Activated CD4-positive, alpha-beta T cell treated with anti-CD3 and anti-CD28 coated beads, Interleukin-2, amount 50 U/mL, for 4 hours (primary cell): ENCODE results near the gene ZNF787.

Source experiments
- DNase-seq, 2 experiments: peaks; one replicate each; pipeline ENCODE4 v3.0.0-alpha.2; 2020

ZNF787 gene

DNA sequence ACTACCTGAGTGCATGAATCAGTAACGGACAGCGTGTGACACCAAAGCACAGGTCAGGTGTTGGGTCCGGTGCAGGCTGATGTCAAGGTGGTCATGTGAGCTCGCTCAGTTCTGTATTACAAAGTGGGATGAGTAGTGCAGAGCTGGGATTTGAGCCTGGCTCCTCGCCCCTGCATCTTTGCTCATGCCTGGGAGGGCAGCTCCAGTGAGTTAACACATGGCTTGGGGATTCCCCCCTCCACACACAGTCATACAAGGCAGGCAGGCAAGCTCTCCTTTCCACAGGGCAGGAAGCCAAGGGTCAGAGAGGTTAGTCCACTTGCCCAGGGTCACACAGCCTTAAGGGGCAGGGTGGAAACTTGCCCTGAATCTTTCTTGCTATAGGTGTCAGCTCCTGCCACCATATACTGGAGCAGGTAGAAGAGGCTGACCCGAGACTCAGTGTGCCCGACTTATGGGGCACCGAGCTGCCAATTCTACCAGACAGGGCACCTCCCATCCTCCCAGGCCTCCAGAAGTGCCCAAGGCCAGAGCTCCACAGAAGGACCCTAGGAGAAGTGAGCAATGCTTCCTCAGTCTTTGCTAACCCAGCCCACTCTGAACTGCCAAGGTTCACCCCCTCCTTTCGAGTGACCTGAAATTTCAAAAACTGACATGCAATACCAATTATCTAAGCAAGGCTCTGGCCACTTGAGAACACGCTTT lies 35.4 kb downstream of the ZNF787 start:
- no peak for DNase-seq

DNA sequence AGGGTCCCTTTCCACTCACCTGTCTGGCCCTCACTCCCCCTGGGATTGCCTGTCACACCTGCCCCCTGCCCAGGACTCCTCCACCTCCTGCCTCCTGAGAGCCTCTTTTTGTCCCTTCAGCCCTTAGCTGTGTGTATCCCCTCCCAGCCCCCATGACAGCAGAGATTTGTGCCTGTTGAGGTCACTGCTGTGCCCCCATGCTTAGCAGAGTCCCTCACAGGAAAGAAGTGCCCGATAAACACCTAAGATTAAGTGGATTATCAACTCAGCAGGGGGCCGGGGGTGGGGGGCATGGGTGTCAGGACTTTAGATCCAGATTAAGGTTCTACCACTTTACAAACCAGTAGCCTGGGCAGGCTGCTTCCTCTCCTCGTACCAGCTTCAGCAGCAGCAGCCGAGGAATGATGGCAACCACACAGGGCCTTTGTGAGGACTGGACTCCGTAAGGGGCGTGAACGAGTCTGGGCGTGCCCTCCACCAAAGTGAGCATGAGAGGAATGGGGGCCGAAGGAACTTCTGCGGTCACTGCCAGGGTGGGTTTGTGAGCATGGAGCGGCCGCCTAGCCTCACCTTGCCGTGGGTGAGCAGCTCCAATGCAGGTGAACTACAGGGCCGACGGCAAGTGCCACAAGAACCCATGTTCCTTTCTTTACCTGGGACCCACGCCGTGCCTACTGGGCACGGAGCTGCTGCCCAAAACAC lies 36.1 kb downstream of the ZNF787 start:
- no peak for DNase-seq

DNA sequence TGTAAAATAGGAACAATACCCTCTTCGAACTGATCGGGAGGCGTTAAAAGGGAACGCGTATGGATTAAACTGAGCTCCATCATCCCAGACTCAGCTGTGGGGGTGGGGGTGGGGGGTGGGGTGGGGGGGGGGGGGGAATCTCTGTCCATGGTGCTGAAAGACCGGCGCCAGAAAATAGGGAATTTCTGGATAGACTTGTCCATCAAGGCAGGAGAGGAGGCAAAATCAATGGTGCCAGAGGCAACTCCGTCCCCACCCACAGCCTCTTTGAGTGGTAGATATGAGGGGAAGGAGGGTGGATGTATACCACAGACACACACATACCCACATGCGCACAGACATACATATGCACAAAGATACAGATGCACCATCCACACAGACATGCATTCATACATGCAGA lies 37.4 kb downstream of the ZNF787 start:
- no peak for DNase-seq

DNA sequence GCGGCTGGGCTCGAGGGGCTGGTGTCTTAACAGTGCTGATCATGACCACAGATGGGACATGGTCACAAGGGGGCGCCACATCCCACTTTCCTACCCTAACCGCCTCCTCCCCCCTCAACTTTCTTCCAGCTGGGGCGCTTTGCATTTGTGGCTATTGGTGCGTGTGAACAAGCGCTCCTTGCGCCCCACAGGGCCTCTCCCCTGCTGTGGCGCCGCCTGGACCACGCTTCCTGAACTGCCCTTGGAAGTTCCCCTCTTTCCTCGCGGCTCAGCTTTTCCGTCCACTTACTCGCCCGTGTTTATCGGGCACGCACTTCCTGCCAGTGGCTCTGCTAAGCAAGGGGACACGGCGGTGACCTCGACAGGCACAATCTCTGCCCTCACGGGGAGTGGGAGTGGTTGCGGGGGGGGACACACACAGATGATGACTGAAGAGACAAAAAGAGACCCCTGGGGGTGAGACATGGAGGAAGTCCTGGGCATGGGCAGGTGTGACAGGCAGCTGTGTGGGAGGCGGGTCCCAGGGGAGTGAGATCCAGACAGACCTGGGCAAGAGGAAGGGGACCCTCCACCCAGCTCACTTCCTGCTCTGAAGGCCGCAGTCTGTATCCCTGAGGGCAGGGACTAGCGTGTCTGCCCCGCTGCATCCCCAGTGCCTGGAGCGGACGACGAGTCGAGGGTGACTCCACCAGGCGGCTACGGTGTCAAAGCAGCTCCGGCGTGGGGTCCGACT lies 40.3 kb downstream of the ZNF787 start:
- DNase-seq: peak; percentile 64 to 66

DNA sequence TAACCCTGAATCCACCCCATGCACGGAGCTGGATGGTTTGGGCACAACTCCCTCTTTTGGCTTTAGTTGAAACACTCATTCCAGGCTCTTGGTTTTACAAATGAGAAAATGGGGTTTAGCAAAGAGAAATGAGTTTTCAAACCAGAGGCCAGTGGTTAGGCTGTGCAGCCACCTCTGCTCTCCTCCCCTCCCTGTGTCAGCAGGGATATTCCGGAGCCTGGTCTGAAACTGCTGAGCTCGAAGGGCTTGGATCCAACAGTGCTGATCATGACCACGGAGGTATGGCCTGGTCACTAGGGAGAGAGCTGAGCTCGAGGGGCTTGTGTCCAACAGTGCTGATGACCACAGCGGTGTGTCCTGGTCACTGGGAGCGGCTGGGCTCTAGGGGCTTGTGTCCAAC lies 41.5 kb downstream of the ZNF787 start:
- DNase-seq: no peak

DNA sequence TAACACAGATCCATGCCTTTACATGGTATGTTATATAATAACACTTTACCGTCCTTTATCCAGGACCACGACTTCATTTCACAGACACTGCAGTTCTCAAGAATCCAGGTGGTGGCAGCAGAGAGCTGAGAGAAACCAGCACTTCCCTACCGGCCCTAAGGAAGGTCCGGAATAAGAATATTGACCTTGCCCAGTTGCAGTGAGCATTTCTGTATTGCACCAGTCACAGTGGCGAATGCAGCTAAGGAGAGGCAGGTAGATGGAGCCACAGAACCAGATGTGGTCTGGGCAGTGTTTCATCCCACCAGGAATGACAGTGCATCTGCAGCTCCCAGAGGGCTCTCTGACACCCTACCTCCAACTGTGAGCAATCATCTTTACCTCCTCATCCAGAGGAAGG lies 44.6 kb downstream of the ZNF787 start:
- peak in 1 of 2 experiments; percentile 38 for DNase-seq

DNA sequence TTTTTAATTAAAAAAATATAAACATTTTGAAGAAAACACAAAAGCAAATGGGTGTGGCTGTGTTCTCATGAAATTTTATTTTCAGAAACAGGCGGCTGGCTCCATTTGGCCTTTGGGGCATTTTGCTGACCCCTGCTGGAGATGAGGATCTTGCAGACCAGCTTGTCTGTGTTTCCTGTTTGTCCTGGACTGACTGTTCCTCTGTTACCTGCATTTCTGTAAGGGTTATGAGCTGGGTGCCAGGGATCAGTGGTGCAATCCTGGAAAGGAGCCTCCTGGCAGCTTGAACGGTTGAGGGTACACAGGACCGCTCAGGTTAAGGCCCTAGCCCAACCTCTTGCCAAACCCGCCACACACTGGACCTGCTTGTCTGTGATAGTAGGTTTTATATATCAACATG lies 49.9 kb downstream of the ZNF787 start:
- DNase-seq: no peak

DNA sequence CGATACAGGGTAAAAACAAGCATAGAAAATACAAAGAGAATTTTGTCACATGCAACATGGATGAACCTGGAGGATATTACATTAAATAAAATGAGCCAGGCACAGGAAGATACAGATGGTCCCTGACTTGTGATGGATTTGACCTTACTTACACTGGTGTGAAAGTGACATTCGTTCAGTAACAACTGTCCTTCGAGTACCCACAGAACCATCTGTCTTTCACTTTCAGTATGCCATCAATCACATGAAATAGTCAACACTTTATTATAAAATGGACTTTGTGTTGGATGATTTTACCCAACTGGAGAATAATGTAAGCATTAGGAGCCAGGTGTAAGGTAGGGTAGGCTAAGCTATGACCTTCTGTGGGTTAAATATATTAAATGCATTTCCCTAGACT lies 51.5 kb downstream of the ZNF787 start:
- DNase-seq: no peak

DNA sequence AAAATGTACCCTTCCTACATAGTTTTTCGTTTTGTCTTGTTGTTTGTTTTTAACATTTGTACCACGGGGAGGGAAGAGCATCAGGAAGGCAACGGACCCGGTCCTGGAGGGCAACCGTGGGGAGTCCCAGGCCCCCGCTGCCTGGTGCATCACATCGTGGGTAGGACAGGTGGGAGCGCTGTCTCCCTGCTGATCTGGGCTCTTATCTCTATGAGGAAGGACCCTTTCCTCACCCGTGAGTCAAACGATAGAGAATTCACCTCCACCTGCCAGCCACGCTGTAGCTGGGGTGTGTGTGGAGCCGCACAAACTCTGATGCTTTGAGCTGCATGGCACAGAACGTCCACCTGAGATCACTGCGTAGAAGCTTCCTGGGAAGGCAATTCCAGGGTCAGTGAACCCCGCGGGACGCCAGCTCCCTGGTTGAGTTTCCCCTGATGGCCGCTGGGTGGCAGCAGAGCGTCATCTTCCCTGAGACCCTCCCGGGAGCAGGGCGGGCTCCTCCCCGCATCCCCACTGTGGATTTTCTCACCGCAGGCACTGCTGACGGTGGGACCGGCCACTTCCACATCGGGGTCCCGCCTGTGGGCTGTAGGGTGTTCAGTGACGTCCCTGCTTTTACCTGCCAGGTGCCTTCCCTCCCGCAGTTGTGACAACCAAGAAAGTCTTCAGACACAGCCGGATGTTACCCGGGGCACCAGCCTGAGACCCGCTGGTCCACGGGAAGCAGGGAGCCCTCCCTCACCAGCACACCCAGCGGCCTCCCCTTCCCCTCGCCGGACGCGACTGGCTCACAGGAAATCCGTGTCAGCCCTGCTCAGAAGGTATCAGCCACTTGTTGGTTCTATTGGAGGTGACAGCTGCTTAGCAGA lies 54.7 kb downstream of the ZNF787 start:
- peak; percentile 53 to 56 for DNase-seq

DNA sequence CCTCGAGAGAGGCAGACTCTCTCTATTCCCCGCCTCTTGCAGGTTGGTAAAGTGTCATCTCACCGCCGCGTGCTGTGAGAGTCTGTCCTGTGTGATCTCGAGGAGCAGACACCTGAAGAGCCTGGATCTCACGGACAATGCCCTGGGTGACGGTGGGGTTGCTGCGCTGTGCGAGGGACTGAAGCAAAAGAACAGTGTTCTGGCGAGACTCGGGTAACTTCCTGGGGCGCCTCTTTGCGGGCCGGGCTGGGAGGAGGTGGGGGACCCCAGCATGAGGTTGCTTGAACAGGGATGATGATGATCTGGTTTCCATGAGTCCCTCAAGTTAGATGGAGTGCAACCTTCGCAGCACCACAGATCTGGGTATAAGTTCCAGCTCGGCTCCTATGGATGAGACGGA lies 67.5 kb downstream of the ZNF787 start:
- no peak for DNase-seq
